ENCODE results near the gene ISCA2.

ISCA2 gene

GRCh38 chr14:74509587-74510222, 16.1 kb downstream of the ISCA2 start:
- Histone ChIP-seq H3K9me3 (ENCODE audit: insufficient read depth, low read depth, low read length) (no peaks in the 10 kb centered on the region), H3K4me2 (ENCODE audit: low read depth, low read length, poor library complexity, severe bottlenecking) (no peak overlapping the region), H3K9me2 (replicated peaks; ENCODE audit: low read depth, low read length) (no peaks in the 10 kb centered on the region), H3K9ac (ENCODE audit: low read depth, low read length, poor library complexity, severe bottlenecking) (no peak overlapping the region), H3K79me2 (ENCODE audit: insufficient read depth, low read length) (no peaks in the 10 kb centered on the region), H3K36me3 (ENCODE audit: insufficient read depth, low read length) (no peaks in the 10 kb centered on the region), H3K4me1 (ENCODE audit: insufficient read depth, low read length, poor library complexity, severe bottlenecking) (peaks cover 11% of the 10 kb centered on the region), H3K4me3 (ENCODE audit: low read length, poor library complexity, severe bottlenecking) (no peak overlapping the region), H4K20me1 (ENCODE audit: insufficient read depth, low read length, poor library complexity, severe bottlenecking) (no peaks in the 10 kb centered on the region), H3F3A (ENCODE audit: low read depth) (no peaks in the 10 kb centered on the region), H3K27me3 (ENCODE audit: insufficient read depth, low read length, poor library complexity, severe bottlenecking) (no peaks in the 10 kb centered on the region), H2AFZ (ENCODE audit: low read length) (no peak overlapping the region)
- TF ChIP-seq EZH2phosphoT487 (IDR thresholded peaks at IDR 0.05; ENCODE audit: borderline replicate concordance): no peak
- no peak for TF ChIP-seq CTCF (conservative IDR thresholded peaks at IDR 0.05; ENCODE audit: low read length)

GRCh38 chr14:74510223-74510931, 16.8 kb downstream of the ISCA2 start:
- peaks cover 16% of the 10 kb centered on the region for H3K4me1 ChIP-seq (ENCODE audit: insufficient read depth, low read length, poor library complexity, severe bottlenecking)
- no peaks in the 10 kb centered on the region for H3K36me3 ChIP-seq (ENCODE audit: insufficient read depth, low read length)
- no peak overlapping the region for H3K9ac ChIP-seq (ENCODE audit: low read depth, low read length, poor library complexity, severe bottlenecking)
- H4K20me1 ChIP-seq (ENCODE audit: insufficient read depth, low read length, poor library complexity, severe bottlenecking): no peaks in the 10 kb centered on the region
- TF ChIP-seq EZH2phosphoT487 (IDR thresholded peaks at IDR 0.05; ENCODE audit: borderline replicate concordance) (no peak), CTCF (conservative IDR thresholded peaks at IDR 0.05; ENCODE audit: low read length) (no peak)
- no peaks in the 10 kb centered on the region for H3K79me2 ChIP-seq (ENCODE audit: insufficient read depth, low read length)
- no peaks in the 10 kb centered on the region for H3K9me2 ChIP-seq (replicated peaks; ENCODE audit: low read depth, low read length)
- no peaks in the 10 kb centered on the region for H3K27me3 ChIP-seq (ENCODE audit: insufficient read depth, low read length, poor library complexity, severe bottlenecking)
- no peaks in the 10 kb centered on the region for H3K9me3 ChIP-seq (ENCODE audit: insufficient read depth, low read depth, low read length)
- H3K4me2 ChIP-seq (ENCODE audit: low read depth, low read length, poor library complexity, severe bottlenecking): no peak overlapping the region
- H3F3A ChIP-seq (ENCODE audit: low read depth): no peaks in the 10 kb centered on the region
- no peak overlapping the region for H3K4me3 ChIP-seq (ENCODE audit: low read length, poor library complexity, severe bottlenecking)
- no peak overlapping the region for H2AFZ ChIP-seq (ENCODE audit: low read length)

DNA sequence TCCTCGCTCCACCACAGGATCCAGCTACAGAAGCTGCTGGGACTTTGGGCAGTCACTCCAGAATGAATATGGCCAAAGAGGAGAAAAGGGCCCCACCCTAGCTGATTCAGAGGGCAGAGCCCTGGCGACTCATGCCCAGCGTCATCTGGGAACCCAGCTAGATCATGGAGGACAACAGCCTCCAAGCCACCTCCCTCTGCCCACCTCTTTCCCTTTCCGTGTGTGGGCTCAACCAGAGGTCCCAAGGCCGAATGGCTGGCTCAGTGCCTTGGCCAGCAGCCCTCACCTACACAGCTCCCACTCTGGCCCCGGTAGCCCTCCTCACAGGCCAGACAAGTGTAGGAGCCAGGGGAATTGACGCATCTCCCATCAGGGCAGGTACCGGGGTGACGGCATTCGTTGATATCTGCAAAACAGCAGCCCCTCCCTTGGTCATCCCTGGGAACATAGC, 17.4 kb downstream of the ISCA2 start:
- no peaks in the 10 kb centered on the region for H3K36me3 ChIP-seq (ENCODE audit: insufficient read depth, low read length)
- no peaks in the 10 kb centered on the region for H3K9me2 ChIP-seq (replicated peaks; ENCODE audit: low read depth, low read length)
- H3K27me3 ChIP-seq (ENCODE audit: insufficient read depth, low read length, poor library complexity, severe bottlenecking): no peaks in the 10 kb centered on the region
- H3K4me2 ChIP-seq (ENCODE audit: low read depth, low read length, poor library complexity, severe bottlenecking): no peak overlapping the region
- TF ChIP-seq CTCF (conservative IDR thresholded peaks at IDR 0.05; ENCODE audit: low read length) (no peak), EZH2phosphoT487 (IDR thresholded peaks at IDR 0.05; ENCODE audit: borderline replicate concordance) (no peak)
- no peak overlapping the region for H3K4me3 ChIP-seq (ENCODE audit: low read length, poor library complexity, severe bottlenecking)
- no peaks in the 10 kb centered on the region for H3K79me2 ChIP-seq (ENCODE audit: insufficient read depth, low read length)
- peaks cover 16% of the 10 kb centered on the region for H3K4me1 ChIP-seq (ENCODE audit: insufficient read depth, low read length, poor library complexity, severe bottlenecking)
- no peaks in the 10 kb centered on the region for H4K20me1 ChIP-seq (ENCODE audit: insufficient read depth, low read length, poor library complexity, severe bottlenecking)
- no peaks in the 10 kb centered on the region for H3K9me3 ChIP-seq (ENCODE audit: insufficient read depth, low read depth, low read length)
- H2AFZ ChIP-seq (ENCODE audit: low read length): no peak overlapping the region
- no peaks in the 10 kb centered on the region for H3F3A ChIP-seq (ENCODE audit: low read depth)
- no peak overlapping the region for H3K9ac ChIP-seq (ENCODE audit: low read depth, low read length, poor library complexity, severe bottlenecking)

Data from Loucy (cell line).